K562 (cell line): ENCODE results near the gene HADH. TPM values are rescaled to one million over a fixed set of nuclear protein-coding genes. Genes with fewer than 3 reads are reported as not detected.

Experiments
- ATAC-seq: fragments of 200-7000 bp; cut with Tn5 transposase; 3 replicates; pipeline ENCODE4 v1.9.1; 2020; ENCODE audit warnings: moderate library complexity
- BruUV-seq: library from RNA; stranded (reverse); fragments of 400-500 nt; replicated peaks from 2 replicates; lab custom pipeline; 2021; lab: Mats Ljungman, UMichigan
- CTCF ChIA-PET: fragments of 300-600 bp; formaldehyde crosslinking; extraction: SDS; loops from one replicate; lab custom pipeline; 2021; ENCODE audit warnings: low intra/inter-chr PET ratio; lab: Yijun Ruan, JAX
- POLR2A ChIA-PET: fragments of 300-600, 350-650 bp; sonication (Branson Sonifier 250); formaldehyde crosslinking; extraction: SDS; loops from one replicate; lab custom pipeline; 2021; ENCODE audit warnings: antibody characterized with exemption, inconsistent platforms; lab: Yijun Ruan, JAX
- DNase-seq, 4 experiments: peaks; one replicate each; pipeline versions ENCODE4 v3.0.0 to v3.0.0-alpha.2; 2011 to 2018; ENCODE audit warnings: low spot score in 3 of 4, mixed read lengths in 3 of 4; ENCODE audit errors: extremely low read depth in 1 of 4
- FAIRE-seq: peaks from 2 replicates; lab custom pipeline; 2011; peaks lifted over from hg19 to GRCh38; lab: Jason Lieb, UNC
- H2AFZ ChIP-seq: 2 replicates; pipeline ENCODE4 v1.6.0; 2011; ENCODE audit warnings: low read depth, low read length, control low read depth, inconsistent platforms
- H3K27ac ChIP-seq: fragments of 200-600 bp; 3 replicates; pipeline ENCODE4 v1.8.0; 2011; ENCODE audit warnings: low read depth, mild to moderate bottlenecking, control low read depth, inconsistent platforms, low read length, moderate library complexity, mixed read lengths; ENCODE audit errors: extremely low read depth
- H3K27me3 ChIP-seq, 2 experiments: fragments of 300-600 bp in 1 of 2; 2 replicates in 1 of 2; 3 replicates in 1 of 2; pipeline versions ENCODE4 v1.6.0 to v1.8.0; 2011; ENCODE audit warnings: inconsistent platforms in 2 of 2, low read length in 2 of 2, mild to moderate bottlenecking in 1 of 2, mixed read lengths in 1 of 2, moderate library complexity in 1 of 2; ENCODE audit not compliant: control insufficient read depth in 2 of 2, insufficient read depth in 2 of 2
- H3K36me3 ChIP-seq: fragments of 300-600 bp; 3 replicates; pipeline ENCODE4 v1.8.0; 2011; ENCODE audit warnings: mild to moderate bottlenecking, low read length, inconsistent platforms; ENCODE audit not compliant: control insufficient read depth, insufficient read depth
- H3K4me1 ChIP-seq, 2 experiments: fragments of 200-600 bp in 1 of 2; replicated peaks in 1 of 2; 2 replicates in 1 of 2; 3 replicates in 1 of 2; pipeline versions ENCODE4 v1.5.1 to v1.8.0; 2011; ENCODE audit warnings: inconsistent platforms in 2 of 2, low read length in 2 of 2, mild to moderate bottlenecking in 1 of 2, mixed read lengths in 1 of 2, moderate library complexity in 1 of 2; ENCODE audit not compliant: control insufficient read depth in 2 of 2, insufficient read depth in 2 of 2
- H3K4me2 ChIP-seq: 2 replicates; pipeline ENCODE4 v1.6.1; 2011; ENCODE audit warnings: low read length, control low read depth, inconsistent platforms, mixed read lengths; ENCODE audit not compliant: insufficient read depth
- H3K4me3 ChIP-seq: fragments of 200-600 bp; sonication (generic), shearing (Covaris generic); 2 replicates; pipeline ENCODE4 v1.5.1; 2016; ENCODE audit warnings: control low read depth, inconsistent platforms
- H3K79me2 ChIP-seq: fragments of 200-600 bp; 3 replicates; pipeline ENCODE4 v1.8.0; 2011; ENCODE audit warnings: low read length, inconsistent platforms; ENCODE audit not compliant: control insufficient read depth, insufficient read depth
- H3K9ac ChIP-seq, 2 experiments: 2 replicates each; pipeline versions ENCODE4 v1.6.0 to v1.6.1; 2011; ENCODE audit warnings: low read depth in 2 of 2, low read length in 2 of 2, control low read depth in 1 of 2, inconsistent platforms in 1 of 2, mild to moderate bottlenecking in 1 of 2, mixed read lengths in 1 of 2; ENCODE audit not compliant: insufficient read depth in 1 of 2
- H3K9me1 ChIP-seq: one replicate; pipeline ENCODE4 v1.6.0; 2011; ENCODE audit warnings: inconsistent platforms, mild to moderate bottlenecking, low read length, moderate library complexity; ENCODE audit not compliant: control insufficient read depth, insufficient read depth
- H3K9me3 ChIP-seq: replicated peaks from 2 replicates; pipeline ENCODE4 v1.5.1; 2011; ENCODE audit warnings: low read depth, low read length, inconsistent platforms; ENCODE audit not compliant: control insufficient read depth, insufficient read depth
- H4K20me1 ChIP-seq: replicated peaks from 2 replicates; pipeline ENCODE4 v1.6.1; 2011; ENCODE audit warnings: low read length, inconsistent platforms, mixed read lengths; ENCODE audit not compliant: control insufficient read depth, insufficient read depth
- DPF2 ChIP-seq: fragments of 450-650 bp; IDR thresholded peaks from 2 replicates; pipeline ENCODE4 v1.6.1; 2016
- MGA ChIP-seq: fragments of 450-650 bp; IDR thresholded peaks from 2 replicates; pipeline ENCODE4 v1.6.1; 2016; ENCODE audit warnings: mild to moderate bottlenecking, moderate library complexity
- NR3C1 ChIP-seq: sonication (generic); formaldehyde crosslinking; IDR thresholded peaks from 2 replicates; pipeline ENCODE4 v1.8.1; 2022; ENCODE audit warnings: missing genetic modification reagents
- ZNF431 ChIP-seq: sonication (generic); formaldehyde crosslinking; IDR thresholded peaks from 2 replicates; pipeline ENCODE4 v1.8.0; 2022; ENCODE audit warnings: mild to moderate bottlenecking, missing genetic modification reagents
- WGBS: fragments of 100-300 bp; shearing (Covaris generic); methylation state at CpG from one replicate; pipeline ENCODE4 v1.1.6; 2016; ENCODE audit warnings: low coverage, mixed read lengths; ENCODE audit not compliant: insufficient coverage; ENCODE audit errors: missing lambda C conversion rate; 5-methylcytosine and 5-hydroxymethylcytosine counted together
- in situ Hi-C: fragments of 300-500 bp; cut with MboI; formaldehyde crosslinking; loops from 4 replicates; pipeline ENCODE4 v1.15.0; 2018; ENCODE audit warnings: inconsistent platforms, mixed read lengths
- intact Hi-C: fragments of 100-400 bp; cut with micrococcal nuclease; formaldehyde crosslinking; loops from 2 replicates; pipeline ENCODE4 v1.14.2; 2022
- polyA plus RNA-seq, 8 experiments: library from polyadenylated mRNA; depleted of rRNA in 4 of 8; stranded (reverse) in 5 of 8; unstranded in 3 of 8; fragments of >200 nt; fragmentation: Nextera tagmentation in 2 of 8; fragmentation: Illumina TruSeq in 1 of 8; extraction: Ambion mirVana in 2 of 8; extraction: Trizol in 1 of 8; gene quantifications; 2 replicates each; pipeline versions ENCODE4 v1.2.1 to v1.2.3, GENCODE V29; 2011 to 2014; ENCODE audit warnings: inconsistent platforms in 1 of 8, missing spikeins in 1 of 8
- total RNA-seq, 7 experiments: library from RNA; depleted of rRNA in 6 of 7; stranded (reverse); fragments of >200 nt in 6 of 7; fragmentation: Illumina TruSeq in 2 of 7; extraction: Trizol in 2 of 7; gene quantifications; 2 replicates each; pipeline versions ENCODE4 v1.2.1 to v1.2.3, GENCODE V29; 2011 to 2021; ENCODE audit warnings: low replicate concordance in 1 of 7

The HADH gene
- total and polyA plus RNA-seq, 9 of the 15 experiments (the other 6 are each of a cell fraction or from before 2014, with no cell fraction given) = 9.4 to 73.3 (median 32.8) TPM

DNA sequence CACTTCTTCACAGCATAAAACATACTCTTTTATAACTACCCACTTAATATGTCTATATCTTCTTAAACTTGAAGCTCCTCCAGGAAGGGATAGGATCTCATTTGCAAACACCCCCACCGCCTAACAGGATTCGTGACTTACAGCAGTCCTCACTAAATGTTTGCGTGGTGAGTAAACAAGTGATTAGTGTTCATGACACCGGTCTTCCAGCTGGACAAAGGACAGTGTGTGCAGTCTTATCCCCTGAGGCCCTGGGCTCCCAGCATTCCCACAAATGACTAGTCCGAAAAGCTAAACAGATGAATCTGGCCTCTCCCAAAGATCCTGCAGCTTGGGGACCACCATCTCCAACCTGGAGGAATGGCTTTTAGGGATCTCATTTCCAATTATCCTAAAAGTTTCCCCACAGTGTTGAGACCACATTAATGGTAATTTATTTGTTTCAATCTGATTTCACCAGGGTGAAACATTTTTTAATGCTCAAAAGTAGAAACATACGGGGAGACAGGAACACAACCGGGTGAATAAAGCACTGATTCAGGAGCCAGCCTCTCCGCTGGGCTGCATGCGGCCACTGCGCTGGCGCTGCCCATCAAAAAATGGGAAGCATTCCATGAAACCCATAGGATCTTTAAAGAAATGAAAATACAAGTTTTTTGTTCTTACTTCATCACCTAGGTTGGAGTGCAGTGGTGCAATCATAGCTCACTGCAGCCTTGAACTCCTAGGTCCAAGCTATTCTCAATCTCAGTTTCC is 69.2 kb downstream of the HADH start:
- POLR2A ChIA-PET = interaction anchor here (1.2 kb wide), 1 partner anchor 13 kb away, joined by 5 read pairs; no protein-coding TSS in a partner anchor
- H3K36me3 ChIP-seq = peaks cover 9% of the 10 kb centered on the region; the same call in 1 of the 3 replicates

More for the DNA sequence above, 69.2 kb downstream of the HADH start:
- no peak overlapping the region for H3K27ac ChIP-seq
- H3K9me3 ChIP-seq = no peaks in the 10 kb centered on the region
- no peaks in the 10 kb centered on the region for H3K27me3 ChIP-seq
- no peak overlapping the region for H3K4me2 ChIP-seq
- intact Hi-C loops = no loop called here
- BruUV-seq = no TSS peak
- no peaks in the 10 kb centered on the region for H3K4me1 ChIP-seq
- no peak overlapping the region for H3K9ac ChIP-seq
- no peak overlapping the region for H2AFZ ChIP-seq
- no peak for ATAC-seq
- no peaks in the 10 kb centered on the region for H4K20me1 ChIP-seq
- CTCF ChIA-PET = no interaction called here
- in situ Hi-C loops = no loop called here
- WGBS = 69% methylated on average over 11 of the region's 11 CpGs
- no peaks in the 10 kb centered on the region for H3K79me2 ChIP-seq
- no peak overlapping the region for H3K4me3 ChIP-seq
- TF ChIP-seq NR3C1 (CRISPR knock-in tag) (no peak), ZNF431 (CRISPR knock-in tag) (no peak), DPF2 (no peak), MGA (no peak)
- peak in 2 of 4 experiments; percentile 17 to 20 for DNase-seq
- peak; percentile 59 for FAIRE-seq
- H3K9me1 ChIP-seq = no peaks in the 10 kb centered on the region
